Endothelial cell of umbilical vein (primary cell): ENCODE measurements around the gene FGF5. TPM values are rescaled to one million over a fixed set of nuclear protein-coding genes. Genes with fewer than 3 reads are reported as not detected.

Experiments used
- BruUV-seq: library from RNA; stranded (reverse); fragments of 400-500 nt; replicated peaks from 2 replicates; lab custom pipeline; 2021; lab: Mats Ljungman, UMichigan
- CTCF ChIA-PET: fragments of 300-600, 350-600 bp; sonication (Branson Sonifier 250); formaldehyde crosslinking; loops from one replicate; lab custom pipeline; 2021; ENCODE audit warnings: antibody characterized with exemption, inconsistent platforms; lab: Charles Lee
- POLR2A ChIA-PET: fragments of 300-600, 350-600 bp; sonication (Branson Sonifier 250); formaldehyde crosslinking; loops from one replicate; lab custom pipeline; 2021; ENCODE audit warnings: antibody characterized with exemption, inconsistent platforms; lab: Charles Lee
- DNase-seq: peaks from one replicate; pipeline ENCODE4 v3.0.0-alpha.2; 2011; ENCODE audit warnings: low read depth, low spot score
- FAIRE-seq: peaks from 2 replicates; lab custom pipeline; 2011; peaks lifted over from hg19 to GRCh38; lab: Jason Lieb, UNC
- H2AFZ ChIP-seq: 2 replicates; pipeline ENCODE4 v1.6.0; 2012; ENCODE audit warnings: low read depth, low read length, control low read depth, inconsistent platforms
- H3K27ac ChIP-seq: 2 replicates; pipeline ENCODE4 v1.5.1; 2011; ENCODE audit warnings: low read depth, mild to moderate bottlenecking, control low read depth, low read length, moderate library complexity; ENCODE audit not compliant: insufficient read depth
- H3K27me3 ChIP-seq, 2 experiments: 2 replicates each; pipeline versions ENCODE4 v1.6.0 to v1.6.1; 2011; ENCODE audit warnings: low read length in 2 of 2, mixed read lengths in 1 of 2; ENCODE audit not compliant: control insufficient read depth in 2 of 2, insufficient read depth in 2 of 2
- H3K36me3 ChIP-seq, 2 experiments: 2 replicates in 1 of 2; 3 replicates in 1 of 2; pipeline ENCODE4 v1.5.1; 2011; ENCODE audit warnings: low read length in 2 of 2, mild to moderate bottlenecking in 1 of 2, moderate library complexity in 1 of 2; ENCODE audit not compliant: control insufficient read depth in 2 of 2, insufficient read depth in 2 of 2; ENCODE audit errors: extremely low read depth in 1 of 2
- H3K4me1 ChIP-seq: 3 replicates; pipeline ENCODE4 v1.5.1; 2011; ENCODE audit warnings: mild to moderate bottlenecking, low read length; ENCODE audit not compliant: control insufficient read depth, insufficient read depth; ENCODE audit errors: extremely low read depth
- H3K4me2 ChIP-seq: 2 replicates; pipeline ENCODE4 v1.6.1; 2011; ENCODE audit warnings: low read length, control low read depth, mixed read lengths; ENCODE audit not compliant: insufficient read depth
- H3K4me3 ChIP-seq, 3 experiments: fragments of 200-600 bp in 1 of 3; sonication (generic), shearing (Covaris generic) in 1 of 3; replicated peaks in 1 of 3; 2 replicates each; pipeline ENCODE4 v1.5.1; 2011 to 2016; ENCODE audit warnings: control low read depth in 3 of 3, low read length in 3 of 3, mild to moderate bottlenecking in 2 of 3, inconsistent platforms in 1 of 3, low read depth in 1 of 3, moderate library complexity in 1 of 3; ENCODE audit not compliant: insufficient read depth in 1 of 3
- H3K79me2 ChIP-seq: 2 replicates; pipeline ENCODE4 v1.6.0; 2012; ENCODE audit warnings: low read length, inconsistent platforms; ENCODE audit not compliant: control insufficient read depth, insufficient read depth
- H3K9ac ChIP-seq: replicated peaks from 2 replicates; pipeline ENCODE3; 2011; ENCODE audit warnings: low read length, control low read depth; ENCODE audit not compliant: insufficient read depth; ENCODE audit errors: extremely low read depth
- H3K9me1 ChIP-seq: replicated peaks from 3 replicates; pipeline ENCODE4 v1.6.0; 2011; ENCODE audit warnings: mild to moderate bottlenecking, low read length; ENCODE audit not compliant: control insufficient read depth, insufficient read depth; ENCODE audit errors: extremely low read depth
- H3K9me3 ChIP-seq: replicated peaks from 2 replicates; pipeline ENCODE4 v1.5.1; 2012; ENCODE audit warnings: low read length, inconsistent platforms; ENCODE audit not compliant: control insufficient read depth, insufficient read depth
- H4K20me1 ChIP-seq: replicated peaks from 2 replicates; pipeline ENCODE3; 2011; ENCODE audit warnings: mild to moderate bottlenecking, low read length; ENCODE audit not compliant: control insufficient read depth, insufficient read depth; ENCODE audit errors: extremely low read depth
- CTCF ChIP-seq, 2 donors: IDR thresholded peaks; 1 replicate in 1 of 2; 2 replicates in 1 of 2; pipeline ENCODE4 v1.5.1; 2011; ENCODE audit warnings: low read length in 2 of 2, mild to moderate bottlenecking in 2 of 2, moderate library complexity in 2 of 2, control low read depth in 1 of 2, inconsistent platforms in 1 of 2, low read depth in 1 of 2; ENCODE audit not compliant: insufficient read depth in 1 of 2; ENCODE audit errors: extremely low read depth in 1 of 2
- EZH2 ChIP-seq: IDR thresholded peaks from 2 replicates; pipeline ENCODE4 v1.6.1; 2012; ENCODE audit warnings: borderline replicate concordance, low read depth, mild to moderate bottlenecking, moderate library complexity, low read length, inconsistent platforms; ENCODE audit not compliant: severe bottlenecking
- FOS ChIP-seq: IDR thresholded peaks from 2 replicates; pipeline ENCODE4 v1.6.1; 2011; ENCODE audit warnings: mild to moderate bottlenecking, low read length, moderate library complexity, borderline replicate concordance; ENCODE audit not compliant: insufficient read depth
- GATA2 ChIP-seq: IDR thresholded peaks from 2 replicates; pipeline ENCODE4 v1.7.0; 2011; ENCODE audit warnings: low read depth, mild to moderate bottlenecking, moderate library complexity, mixed read lengths, low read length; ENCODE audit not compliant: insufficient read length, insufficient read depth
- JUN ChIP-seq: IDR thresholded peaks from 2 replicates; pipeline ENCODE4 v1.6.1; 2011; ENCODE audit warnings: borderline replicate concordance, low read depth; ENCODE audit not compliant: insufficient read length, insufficient read depth
- MAX ChIP-seq: IDR thresholded peaks from 2 replicates; pipeline ENCODE4 v1.6.1; 2011; ENCODE audit not compliant: insufficient read depth, insufficient read length
- MYC ChIP-seq: IDR thresholded peaks from one replicate; pipeline ENCODE4 v1.6.1; 2011; ENCODE audit warnings: mild to moderate bottlenecking, low read depth, low read length
- POLR2A ChIP-seq: IDR thresholded peaks from 2 replicates; pipeline ENCODE4 v1.6.1; 2012; ENCODE audit warnings: low read depth, mild to moderate bottlenecking, control low read depth, low read length
- POLR2AphosphoS5 ChIP-seq: IDR thresholded peaks from 2 replicates; pipeline ENCODE4 v1.6.1; 2012; ENCODE audit warnings: low read depth, mild to moderate bottlenecking, control low read depth, low read length, moderate library complexity; ENCODE audit not compliant: insufficient read depth
- dilution Hi-C: fragments of 300-500 bp; cut with MboI; formaldehyde crosslinking; loops from one replicate; pipeline ENCODE4 v1.15.0; 2019; ENCODE audit warnings: low sequenced_read_pairs; ENCODE audit not compliant: extremely low pct_ligation_motif_present
- intact Hi-C: fragments of 100-400 bp; cut with micrococcal nuclease; formaldehyde crosslinking; loops from one replicate; pipeline ENCODE4 v1.10.0; 2022
- polyA plus RNA-seq, 4 experiments: library from polyadenylated mRNA; depleted of rRNA in 3 of 4; stranded (reverse) in 3 of 4; unstranded in 1 of 4; fragments of >200 nt; gene quantifications; 2 replicates each; pipeline versions ENCODE4 v1.2.1 to v1.2.3, GENCODE V29; 2011 to 2012; ENCODE audit warnings: missing spikeins in 1 of 4
- total RNA-seq: library from RNA; stranded (reverse); gene quantifications from 2 replicates; pipeline ENCODE4 v1.2.3, GENCODE V29; 2021

FGF5 gene
- total and polyA plus RNA-seq, 2 donors (not counting 3 experiments of a cell fraction or from before 2014, with no cell fraction given) = 0.13 to 0.73 TPM

- H3K36me3 ChIP-seq = no peaks in the 10 kb centered on the region
- H2AFZ ChIP-seq = no peak overlapping the region
- H3K9ac ChIP-seq = no peak overlapping the region
- H3K4me1 ChIP-seq = peaks cover 5% of the 10 kb centered on the region
- H3K9me3 ChIP-seq = no peaks in the 10 kb centered on the region
- DNase-seq (no peak), FAIRE-seq (no peak)
- H3K27me3 ChIP-seq = peaks cover 10 to 25% of the 10 kb centered on the region in 2 experiments
- ChIA-PET CTCF (interaction anchor here (0.6 to 1.2 kb wide), 4 partner anchors 13 to 83 kb away, joined by 3 to 7 read pairs (median 3); partner anchors contain the start of gene CFAP299), POLR2A (interaction anchor here (1.1 kb wide), 1 partner anchor 13 kb away, joined by 3 read pairs; no protein-coding TSS in a partner anchor)
- BruUV-seq = no TSS peak
- intact Hi-C loops = no loop called here
- dilution Hi-C loops = no loop called here
- H3K4me3 ChIP-seq = no peak overlapping the region
- H4K20me1 ChIP-seq = no peaks in the 10 kb centered on the region
- H3K4me2 ChIP-seq = no peak overlapping the region
- H3K79me2 ChIP-seq = no peaks in the 10 kb centered on the region
- H3K9me1 ChIP-seq = no peaks in the 10 kb centered on the region
- TF ChIP-seq MAX (no peak), CTCF (IDR thresholded peaks at IDR 0.05; ENCODE audit: extremely low read depth in 1 of 2, insufficient read depth in 1 of 2, low read depth in 1 of 2, low read length in 2 of 2) (no peak), GATA2 (no peak), POLR2A (no peak), EZH2 (no peak), MYC (no peak), POLR2AphosphoS5 (no peak), JUN (no peak), FOS (no peak)
- H3K27ac ChIP-seq = no peak overlapping the region
These were observed 14.0 kb upstream of the FGF5 start for GRCh38 chr4:80252427-80252826.
